BLaER1 (cell line): ENCODE results near the gene PANX1.

Experiments
- H3K27ac ChIP-seq: shearing (Covaris generic); formaldehyde crosslinking; 2 replicates; pipeline ENCODE4 v1.8.1; 2022
- H3K27me3 ChIP-seq: shearing (Covaris generic); formaldehyde crosslinking; 2 replicates; pipeline ENCODE4 v1.8.1; 2022
- H3K36me3 ChIP-seq: shearing (Covaris generic); formaldehyde crosslinking; 2 replicates; pipeline ENCODE4 v1.8.1; 2022
- H3K4me1 ChIP-seq: shearing (Covaris generic); formaldehyde crosslinking; 2 replicates; pipeline ENCODE4 v1.8.1; 2022
- H3K4me2 ChIP-seq: shearing (Covaris generic); formaldehyde crosslinking; 2 replicates; pipeline ENCODE4 v1.8.1; 2022
- H3K4me3 ChIP-seq: shearing (Covaris generic); formaldehyde crosslinking; 2 replicates; pipeline ENCODE4 v1.8.1; 2022
- H3K9ac ChIP-seq: shearing (Covaris generic); formaldehyde crosslinking; 2 replicates; pipeline ENCODE4 v1.8.1; 2022
- H3K9me3 ChIP-seq: shearing (Covaris generic); formaldehyde crosslinking; 2 replicates; pipeline ENCODE4 v1.8.1; 2022
- H4K20me1 ChIP-seq: shearing (Covaris generic); formaldehyde crosslinking; 2 replicates; pipeline ENCODE4 v1.8.1; 2022
- Cebpa-rat ChIP-seq: shearing (Covaris generic); IDR thresholded peaks from 2 replicates; pipeline ENCODE4 v1.8.1; 2022

The PANX1 gene

GRCh38 chr11:94127638-94128037, 1.0 kb upstream of the PANX1 start:
- H3K27ac ChIP-seq, result peak overlapping the region; percentile 95
- TF ChIP-seq Cebpa-rat, result no peak

GRCh38 chr11:94128291-94128745, 323 bp upstream of the PANX1 start:
- Histone ChIP-seq H3K9ac (peak overlapping the region; percentile 93), H3K4me3 (peak overlapping the region; percentile 86), H4K20me1 (peaks cover 36% of the 10 kb centered on the region), H3K36me3 (no peaks in the 10 kb centered on the region; the same call in 1 of the 2 replicates), H3K9me3 (peaks cover 20% of the 10 kb centered on the region), H3K27me3 (no peaks in the 10 kb centered on the region), H3K4me2 (peak overlapping the region; percentile 88), H3K4me1 (peaks cover 45% of the 10 kb centered on the region), H3K27ac (peak overlapping the region; percentile 95)
- no peak for TF ChIP-seq Cebpa-rat

More at GRCh38 chr11:94127638-94128037, 1.0 kb upstream of the PANX1 start:
- H3K9me3 ChIP-seq, result peaks cover 20% of the 10 kb centered on the region
- H3K4me3 ChIP-seq, result peak overlapping the region; percentile 86
- no peaks in the 10 kb centered on the region for H3K27me3 ChIP-seq
- H3K4me1 ChIP-seq, result peaks cover 40% of the 10 kb centered on the region
- peak overlapping the region; percentile 88 for H3K4me2 ChIP-seq
- peak overlapping the region; percentile 93 for H3K9ac ChIP-seq
- no peaks in the 10 kb centered on the region; the same call in 1 of the 2 replicates for H3K36me3 ChIP-seq
- H4K20me1 ChIP-seq, result peaks cover 29% of the 10 kb centered on the region

GRCh38 chr11:94129512-94130297, 1.1 kb downstream of the PANX1 start:
- Histone ChIP-seq H3K9me3 (peaks cover 11% of the 10 kb centered on the region), H3K27ac (peak overlapping the region; percentile 95), H3K9ac (peak overlapping the region; percentile 93), H3K4me1 (peaks cover 59% of the 10 kb centered on the region), H3K4me2 (peak overlapping the region; percentile 88), H3K4me3 (peak overlapping the region; percentile 86), H3K36me3 (peaks cover 2% of the 10 kb centered on the region), H3K27me3 (no peaks in the 10 kb centered on the region), H4K20me1 (peaks cover 50% of the 10 kb centered on the region)
- TF ChIP-seq Cebpa-rat, result no peak

- Histone ChIP-seq H3K36me3 (peaks cover 10% of the 10 kb centered on the region), H3K4me1 (peaks cover 67% of the 10 kb centered on the region), H3K27ac (peak overlapping the region; percentile 95), H3K4me3 (peak overlapping the region; percentile 86), H4K20me1 (peaks cover 54% of the 10 kb centered on the region), H3K9ac (peak overlapping the region; percentile 93), H3K9me3 (peaks cover 11% of the 10 kb centered on the region), H3K27me3 (no peaks in the 10 kb centered on the region), H3K4me2 (peak overlapping the region; percentile 88)
- TF ChIP-seq Cebpa-rat, result no peak
Measured at GRCh38 chr11:94130298-94131046, 1.8 kb downstream of the PANX1 start.

GRCh38 chr11:94131047-94131717, 2.5 kb downstream of the PANX1 start:
- Histone ChIP-seq H3K9ac (peak overlapping the region; percentile 93; the same call in 1 of the 2 replicates), H3K27ac (no peak overlapping the region), H3K27me3 (no peaks in the 10 kb centered on the region), H4K20me1 (peaks cover 54% of the 10 kb centered on the region), H3K4me1 (peaks cover 74% of the 10 kb centered on the region), H3K9me3 (peaks cover 14% of the 10 kb centered on the region; the same call in 1 of the 2 replicates), H3K4me2 (peak overlapping the region; percentile 88), H3K36me3 (peaks cover 17% of the 10 kb centered on the region), H3K4me3 (peak overlapping the region; percentile 86; the same call in 1 of the 2 replicates)
- no peak for TF ChIP-seq Cebpa-rat

- Histone ChIP-seq H3K9ac (no peak overlapping the region), H3K9me3 (peaks cover 20% of the 10 kb centered on the region), H3K4me3 (no peak overlapping the region), H4K20me1 (peaks cover 54% of the 10 kb centered on the region), H3K36me3 (peaks cover 20% of the 10 kb centered on the region), H3K4me1 (peaks cover 79% of the 10 kb centered on the region), H3K27me3 (no peaks in the 10 kb centered on the region), H3K27ac (no peak overlapping the region), H3K4me2 (peak overlapping the region; percentile 88)
- no peak for TF ChIP-seq Cebpa-rat
Measured at GRCh38 chr11:94131718-94132115, 3.1 kb downstream of the PANX1 start.

GRCh38 chr11:94132152-94132558, 3.5 kb downstream of the PANX1 start:
- H3K36me3 ChIP-seq, result peaks cover 24% of the 10 kb centered on the region
- H3K27me3 ChIP-seq, result no peaks in the 10 kb centered on the region
- H3K4me2 ChIP-seq, result peak overlapping the region; percentile 88; the same call in 1 of the 2 replicates
- H3K4me1 ChIP-seq, result peaks cover 78% of the 10 kb centered on the region
- no peak overlapping the region for H3K4me3 ChIP-seq
- TF ChIP-seq Cebpa-rat, result no peak
- peaks cover 54% of the 10 kb centered on the region for H4K20me1 ChIP-seq
- H3K9ac ChIP-seq, result no peak overlapping the region
- no peak overlapping the region for H3K27ac ChIP-seq
- peaks cover 24% of the 10 kb centered on the region for H3K9me3 ChIP-seq

- Histone ChIP-seq H4K20me1 (peaks cover 54% of the 10 kb centered on the region), H3K4me3 (no peak overlapping the region), H3K9ac (no peak overlapping the region), H3K27ac (no peak overlapping the region), H3K4me1 (peaks cover 70% of the 10 kb centered on the region), H3K36me3 (peaks cover 28% of the 10 kb centered on the region), H3K27me3 (no peaks in the 10 kb centered on the region), H3K4me2 (0 out of 2 replicates have a peak overlapping the region, but pooled peaks have one; percentile 44), H3K9me3 (peaks cover 31% of the 10 kb centered on the region)
- no peak for TF ChIP-seq Cebpa-rat
Measured at GRCh38 chr11:94132823-94133408, 4.3 kb downstream of the PANX1 start.

- no peak overlapping the region for H3K4me3 ChIP-seq
- no peak for TF ChIP-seq Cebpa-rat
- no peak overlapping the region for H3K27ac ChIP-seq
- peaks cover 68% of the 10 kb centered on the region for H3K4me1 ChIP-seq
- H3K27me3 ChIP-seq, result no peaks in the 10 kb centered on the region
- peaks cover 37% of the 10 kb centered on the region for H3K9me3 ChIP-seq
- peak overlapping the region; percentile 44 for H3K4me2 ChIP-seq
- peaks cover 28% of the 10 kb centered on the region for H3K36me3 ChIP-seq
- no peak overlapping the region for H3K9ac ChIP-seq
- H4K20me1 ChIP-seq, result peaks cover 54% of the 10 kb centered on the region
Measured at GRCh38 chr11:94133752-94134151, 5.1 kb downstream of the PANX1 start.
